GM12873 (cell line): Measurements from ENCODE around the gene SOWAHA.

Source experiments
- TF ChIP-seq, protein P1 (sequence below): IDR thresholded peaks from 2 replicates; pipeline ENCODE4 v1.5.1; 2012; ENCODE audit warnings: low read depth, mild to moderate bottlenecking, moderate library complexity, low read length, control low read depth; ENCODE audit not compliant: insufficient read depth; ENCODE audit errors: missing control alignments

SOWAHA gene

DNA sequence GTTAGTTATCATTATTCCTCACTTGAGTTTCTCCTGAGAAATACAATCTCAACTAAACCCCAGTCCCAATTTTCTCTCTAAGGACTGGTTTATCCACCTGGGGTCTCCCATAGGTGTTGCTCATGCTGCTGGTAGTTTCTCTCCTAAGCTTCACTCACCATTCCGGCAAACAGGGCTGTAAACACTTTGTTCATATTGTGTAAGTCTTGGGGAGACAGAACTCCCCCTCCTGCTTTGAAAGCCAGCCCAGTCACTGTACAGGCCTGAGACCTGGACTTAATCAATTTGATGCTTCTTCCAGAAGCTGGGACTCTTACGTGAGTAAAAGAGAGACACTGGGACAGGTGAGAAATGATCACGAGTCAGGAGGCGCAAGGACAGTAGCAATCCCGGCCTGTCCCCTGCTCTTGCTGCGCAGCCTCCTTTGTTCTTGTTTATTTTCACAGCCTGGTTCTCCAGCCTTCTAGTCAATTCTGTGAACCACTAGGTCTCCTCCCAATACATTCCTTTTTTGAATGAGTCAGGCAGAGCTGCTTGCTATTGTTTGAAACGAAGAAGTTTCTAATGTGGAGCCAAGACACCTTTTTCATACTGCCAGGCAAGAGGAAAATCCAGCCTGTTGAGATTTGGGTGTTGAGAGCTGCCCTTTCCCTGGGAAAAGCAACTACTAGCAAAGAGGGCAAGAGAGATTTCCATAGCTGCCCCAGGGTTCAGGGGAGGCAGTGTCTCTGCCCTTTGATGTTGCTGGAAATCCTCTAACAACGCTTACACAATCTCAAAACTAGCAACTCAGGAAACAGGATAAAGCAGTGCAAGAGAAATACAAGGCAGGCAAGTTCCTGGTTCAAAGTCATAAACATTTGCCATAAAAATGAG, 26.6 kb downstream of the SOWAHA start:
- TF ChIP-seq, protein P1, sequence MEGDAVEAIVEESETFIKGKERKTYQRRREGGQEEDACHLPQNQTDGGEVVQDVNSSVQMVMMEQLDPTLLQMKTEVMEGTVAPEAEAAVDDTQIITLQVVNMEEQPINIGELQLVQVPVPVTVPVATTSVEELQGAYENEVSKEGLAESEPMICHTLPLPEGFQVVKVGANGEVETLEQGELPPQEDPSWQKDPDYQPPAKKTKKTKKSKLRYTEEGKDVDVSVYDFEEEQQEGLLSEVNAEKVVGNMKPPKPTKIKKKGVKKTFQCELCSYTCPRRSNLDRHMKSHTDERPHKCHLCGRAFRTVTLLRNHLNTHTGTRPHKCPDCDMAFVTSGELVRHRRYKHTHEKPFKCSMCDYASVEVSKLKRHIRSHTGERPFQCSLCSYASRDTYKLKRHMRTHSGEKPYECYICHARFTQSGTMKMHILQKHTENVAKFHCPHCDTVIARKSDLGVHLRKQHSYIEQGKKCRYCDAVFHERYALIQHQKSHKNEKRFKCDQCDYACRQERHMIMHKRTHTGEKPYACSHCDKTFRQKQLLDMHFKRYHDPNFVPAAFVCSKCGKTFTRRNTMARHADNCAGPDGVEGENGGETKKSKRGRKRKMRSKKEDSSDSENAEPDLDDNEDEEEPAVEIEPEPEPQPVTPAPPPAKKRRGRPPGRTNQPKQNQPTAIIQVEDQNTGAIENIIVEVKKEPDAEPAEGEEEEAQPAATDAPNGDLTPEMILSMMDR: no peak

DNA sequence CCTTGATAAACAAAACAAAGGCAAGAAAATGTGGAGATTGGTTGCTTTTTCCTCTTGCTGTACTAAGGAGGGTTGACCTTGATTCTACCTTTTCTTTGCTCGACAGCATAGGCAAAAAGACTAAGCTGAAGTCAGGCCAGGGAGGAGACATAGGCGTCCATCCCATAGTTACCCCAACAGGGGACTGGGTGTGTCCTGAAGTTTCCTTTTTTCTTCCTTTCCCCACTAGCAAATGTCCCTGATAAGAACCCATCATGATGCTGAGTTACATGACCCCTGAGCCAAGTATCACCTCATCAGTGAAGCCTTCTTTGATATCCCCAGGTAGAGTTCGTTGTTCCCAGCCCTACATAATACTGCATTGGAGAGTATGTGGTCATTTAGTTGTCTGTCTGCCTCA, 27.2 kb downstream of the SOWAHA start:
- TF ChIP-seq, protein P1: no peak

DNA sequence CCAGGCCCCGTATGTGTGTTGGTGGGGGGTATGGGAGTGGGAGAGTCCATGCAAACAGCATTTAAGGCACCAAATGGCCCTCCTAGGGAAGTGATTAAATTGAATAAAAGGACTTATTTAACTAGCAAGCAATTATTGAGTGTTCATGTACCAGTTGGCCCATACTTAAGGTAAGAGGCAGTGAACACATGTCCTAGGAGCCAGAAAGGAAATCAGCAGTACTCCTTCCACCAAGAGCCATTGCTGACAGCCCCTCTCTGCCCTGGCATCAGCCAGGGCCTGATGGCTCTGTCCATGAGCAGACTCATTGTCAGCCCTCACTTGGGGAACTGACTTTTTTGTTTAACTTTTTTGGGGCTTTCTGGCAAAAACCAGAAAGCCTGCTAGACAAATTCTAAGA, 27.8 kb downstream of the SOWAHA start:
- TF ChIP-seq, protein P1: no peak

DNA sequence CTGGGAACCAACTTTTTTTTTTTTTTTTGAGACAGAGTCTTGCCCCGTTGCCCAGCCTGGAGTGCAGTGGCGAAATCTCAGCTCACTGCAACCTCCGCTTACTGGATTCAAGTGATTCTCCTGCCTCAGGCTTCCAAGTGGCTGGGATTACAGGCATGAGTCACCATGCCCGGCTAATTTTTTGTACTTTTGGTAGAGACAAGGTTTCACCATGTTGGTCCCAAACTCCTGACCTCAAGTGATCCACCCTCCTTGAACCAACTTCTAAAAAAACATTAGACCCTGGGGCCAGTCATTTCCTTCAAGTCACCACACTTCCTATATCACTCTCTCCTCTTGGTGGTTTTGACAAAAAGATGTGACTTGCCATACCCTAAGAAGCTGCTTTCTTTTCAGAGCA, 28.2 kb downstream of the SOWAHA start:
- TF ChIP-seq, protein P1: no peak

DNA sequence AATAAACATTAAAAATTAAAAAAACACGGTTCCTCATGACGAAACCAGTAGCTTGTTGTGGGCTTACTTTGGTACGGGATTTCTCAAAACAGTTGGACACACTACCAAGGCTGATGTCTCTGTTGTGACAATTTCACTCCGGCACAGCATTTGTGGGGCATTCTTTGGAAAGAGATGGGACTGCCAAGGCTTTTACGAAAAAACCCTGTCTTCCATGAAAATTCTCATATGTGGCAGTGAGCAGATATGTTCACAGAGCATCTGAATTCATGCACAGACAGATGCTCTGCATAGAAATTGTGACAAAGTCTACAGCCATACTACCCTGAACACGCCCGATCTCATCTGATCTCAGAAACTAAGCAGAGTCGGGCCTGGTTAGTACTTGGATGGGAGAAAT, 35.2 kb downstream of the SOWAHA start:
- TF ChIP-seq, protein P1: no peak

DNA sequence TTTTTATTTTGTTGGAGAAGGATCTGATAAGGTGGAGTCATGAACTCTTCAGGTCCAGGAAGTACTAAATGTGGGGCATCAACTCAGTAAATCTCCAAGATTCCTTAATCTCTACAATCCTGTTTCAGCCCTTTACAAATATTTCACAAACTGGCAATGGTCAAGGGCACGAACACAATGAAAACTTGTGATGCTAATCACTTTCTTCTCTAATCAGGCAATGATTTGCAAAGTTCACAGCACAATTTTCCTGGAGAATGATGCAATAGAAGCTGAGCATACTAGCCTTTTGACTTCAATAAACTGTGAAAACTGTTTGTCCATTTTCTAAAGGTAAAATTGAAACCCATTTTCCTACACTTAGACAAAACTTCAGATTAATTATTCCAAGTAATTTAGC, 36.2 kb downstream of the SOWAHA start:
- TF ChIP-seq, protein P1: no peak

DNA sequence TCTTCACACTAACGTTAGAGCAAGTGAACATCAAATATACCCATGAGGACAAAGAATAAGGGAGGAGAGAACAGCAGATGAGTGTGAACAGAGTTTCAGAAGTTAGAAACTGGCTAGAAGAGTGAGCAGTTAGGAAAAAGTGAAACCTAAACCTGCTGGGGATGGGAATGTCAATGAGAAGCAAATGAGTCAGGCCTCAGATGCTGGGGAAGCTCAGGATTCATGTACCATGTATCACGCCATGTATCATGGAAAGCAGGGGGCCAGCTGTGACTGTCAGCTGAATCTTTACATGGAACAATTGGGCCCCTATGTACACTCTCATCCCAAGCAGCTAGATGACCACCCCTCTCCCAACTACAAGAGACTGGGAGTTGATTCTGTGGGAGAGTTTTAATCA, 37.0 kb downstream of the SOWAHA start:
- TF ChIP-seq, protein P1: no peak
